Testis (tissue), 2 donors: ENCODE results near the gene FAM120A.

Experiments used
- CTCF ChIP-seq, 3 experiments: fragments of 450-650 bp in 2 of 3; fragments of 200-600 bp in 1 of 3; sonication (generic) in 1 of 3; IDR thresholded peaks; one replicate each; pipeline ENCODE4 v1.5.1; 2016 to 2019; ENCODE audit warnings: antibody characterized with exemption in 3 of 3, mild to moderate bottlenecking in 2 of 3, moderate library complexity in 1 of 3
- POLR2A ChIP-seq: fragments of 450-650 bp; IDR thresholded peaks from one replicate; pipeline ENCODE4 v1.6.1; 2017; ENCODE audit warnings: antibody characterized with exemption, mild to moderate bottlenecking, moderate library complexity

- TF ChIP-seq CTCF (IDR thresholded peaks at IDR 0.05) (no peak), POLR2A (no peak)
Observed at GRCh38 chr9:93600504-93600903, 149.0 kb downstream of the FAM120A start.
